Large intestine (tissue), 3 donors: ENCODE data around the gene RBX1. TPM values are rescaled to one million over a fixed set of nuclear protein-coding genes. Genes with fewer than 3 reads are reported as not detected.
A peak's percentile ranks its signal among the peaks of the same experiment; 100 is the strongest.

Experiments used
- DNase-seq, 2 donors: peaks; one replicate each; pipeline versions ENCODE4 v3.0.0 to v3.0.0-alpha.2; 2013
- H3K27ac ChIP-seq: one replicate; pipeline ENCODE4 v1.5.1; 2013; ENCODE audit warnings: low read length
- H3K27me3 ChIP-seq: 2 replicates; pipeline ENCODE4 v1.6.1; 2013; ENCODE audit warnings: low read length; ENCODE audit not compliant: control insufficient read depth, insufficient read depth
- H3K36me3 ChIP-seq: 2 replicates; pipeline ENCODE4 v1.6.1; 2013; ENCODE audit warnings: low read length; ENCODE audit not compliant: control insufficient read depth, insufficient read depth
- H3K4me1 ChIP-seq: one replicate; pipeline ENCODE4 v1.6.1; 2013; ENCODE audit warnings: low read length; ENCODE audit not compliant: control insufficient read depth, insufficient read depth
- H3K4me3 ChIP-seq: one replicate; pipeline ENCODE4 v1.5.1; 2013; ENCODE audit warnings: low read length
- H3K9me3 ChIP-seq: one replicate; pipeline ENCODE4 v1.6.1; 2013; ENCODE audit warnings: mild to moderate bottlenecking, low read depth, low read length, moderate library complexity; ENCODE audit not compliant: control insufficient read depth
- WGBS: methylation state at CpG from one replicate; pipeline ENCODE4 v1.1.5; 2013; ENCODE audit warnings: low lambda C conversion rate; ENCODE audit not compliant: insufficient coverage; 5-methylcytosine and 5-hydroxymethylcytosine counted together
- polyA plus RNA-seq: library from polyadenylated mRNA; unstranded; fragments of 120-200 nt; gene quantifications from one replicate; pipeline ENCODE4 v1.2.1, GENCODE V29; 2013

RBX1 gene
- polyA plus RNA-seq, 1 donor: 44.9 TPM

DNA sequence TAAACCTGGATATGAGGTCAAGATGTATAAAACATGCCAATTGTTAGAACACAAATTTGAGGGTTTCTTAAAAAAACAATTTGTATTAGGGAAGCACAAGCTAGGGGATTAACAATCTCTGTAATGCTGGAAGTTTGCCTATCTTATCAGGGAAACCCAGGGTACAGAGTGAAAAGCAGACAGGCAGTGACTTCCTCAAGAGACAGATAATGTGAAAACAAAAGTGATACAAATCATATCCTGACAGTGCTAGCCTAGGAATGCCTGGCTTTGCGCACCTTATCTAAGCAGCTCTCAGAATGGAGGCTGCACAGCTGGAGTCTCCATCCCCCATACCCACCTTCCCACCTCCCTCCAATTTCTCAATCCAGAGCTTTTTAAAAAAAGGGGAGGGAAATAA, 22.5 kb upstream of the RBX1 start:
- WGBS: no CpG with 5 or more reads among the region's 1 CpG
- Histone ChIP-seq H3K36me3 (peaks cover 11% of the 10 kb centered on the region), H3K9me3 (no peaks in the 10 kb centered on the region), H3K27ac (no peak overlapping the region), H3K27me3 (no peaks in the 10 kb centered on the region), H3K4me3 (no peak overlapping the region), H3K4me1 (no peaks in the 10 kb centered on the region)
- DNase-seq: no peak

DNA sequence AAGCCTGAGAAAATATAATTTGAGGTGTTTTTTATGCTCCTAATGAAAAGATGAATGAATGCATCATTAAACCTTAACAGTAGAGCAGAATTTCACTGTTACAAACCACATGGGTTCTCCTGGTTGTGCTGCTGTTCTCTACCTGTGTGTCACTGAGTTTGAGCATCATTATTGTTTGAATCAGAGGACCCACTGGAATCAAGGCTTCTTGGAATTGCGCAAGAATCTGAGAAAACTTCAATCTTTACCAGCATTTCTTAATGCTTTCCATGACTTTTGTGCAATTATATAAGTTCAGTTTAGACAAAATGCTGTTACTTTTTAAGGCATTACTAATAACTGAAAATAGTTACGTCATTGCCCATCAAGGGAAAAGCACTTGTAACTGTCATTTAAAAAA, 18.8 kb upstream of the RBX1 start:
- H3K36me3 ChIP-seq: no peaks in the 10 kb centered on the region
- no peak overlapping the region for H3K27ac ChIP-seq
- no peaks in the 10 kb centered on the region for H3K4me1 ChIP-seq
- no CpG with 5 or more reads among the region's 2 CpGs for WGBS
- no peak for DNase-seq
- H3K9me3 ChIP-seq: no peaks in the 10 kb centered on the region
- no peak overlapping the region for H3K4me3 ChIP-seq
- H3K27me3 ChIP-seq: no peaks in the 10 kb centered on the region

DNA sequence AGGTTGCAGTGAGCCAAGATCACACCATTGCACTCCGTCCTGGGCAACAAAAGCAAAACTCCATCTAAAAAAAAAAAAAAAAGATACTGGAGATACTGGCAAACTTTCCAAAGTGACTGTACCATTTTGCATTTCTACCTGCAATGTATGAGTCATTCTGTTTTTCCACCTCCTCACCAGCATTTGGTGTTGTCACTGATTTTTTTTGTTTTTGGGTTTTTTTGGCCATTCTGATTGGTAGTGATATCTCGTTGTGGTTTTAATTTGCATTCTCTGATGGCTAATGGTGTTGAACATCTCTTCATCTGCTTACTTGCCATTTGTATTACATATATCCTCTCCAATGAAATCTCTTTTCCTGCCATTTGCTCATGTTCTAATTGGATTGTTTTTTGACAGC, 12.0 kb upstream of the RBX1 start:
- WGBS: 80% methylated on average over 1 of the region's 2 CpGs
- DNase-seq: no peak
- Histone ChIP-seq H3K36me3 (no peaks in the 10 kb centered on the region), H3K9me3 (no peaks in the 10 kb centered on the region), H3K4me3 (no peak overlapping the region), H3K4me1 (no peaks in the 10 kb centered on the region), H3K27me3 (no peaks in the 10 kb centered on the region), H3K27ac (no peak overlapping the region)

GRCh38 chr22:40951795-40952605, 822 bp downstream of the RBX1 start:
- Histone ChIP-seq H3K4me3 (peak overlapping the region; percentile 64), H3K36me3 (peaks cover 22% of the 10 kb centered on the region), H3K27ac (peak overlapping the region; percentile 83), H3K4me1 (peaks cover 12% of the 10 kb centered on the region), H3K9me3 (no peaks in the 10 kb centered on the region), H3K27me3 (no peaks in the 10 kb centered on the region)
- WGBS: 22% methylated on average over 3 of the region's 21 CpGs
- no peak for DNase-seq

GRCh38 chr22:40953471-40953870, 2.3 kb downstream of the RBX1 start:
- Histone ChIP-seq H3K9me3 (no peaks in the 10 kb centered on the region), H3K4me3 (no peak overlapping the region), H3K36me3 (peaks cover 28% of the 10 kb centered on the region), H3K27me3 (no peaks in the 10 kb centered on the region), H3K4me1 (peaks cover 12% of the 10 kb centered on the region), H3K27ac (no peak overlapping the region)
- WGBS: no CpG with 5 or more reads among the region's 2 CpGs
- no peak for DNase-seq

GRCh38 chr22:40954113-40954512, 2.9 kb downstream of the RBX1 start:
- peaks cover 12% of the 10 kb centered on the region for H3K4me1 ChIP-seq
- no peak for DNase-seq
- 83% methylated on average over 1 of the region's 4 CpGs for WGBS

DNA sequence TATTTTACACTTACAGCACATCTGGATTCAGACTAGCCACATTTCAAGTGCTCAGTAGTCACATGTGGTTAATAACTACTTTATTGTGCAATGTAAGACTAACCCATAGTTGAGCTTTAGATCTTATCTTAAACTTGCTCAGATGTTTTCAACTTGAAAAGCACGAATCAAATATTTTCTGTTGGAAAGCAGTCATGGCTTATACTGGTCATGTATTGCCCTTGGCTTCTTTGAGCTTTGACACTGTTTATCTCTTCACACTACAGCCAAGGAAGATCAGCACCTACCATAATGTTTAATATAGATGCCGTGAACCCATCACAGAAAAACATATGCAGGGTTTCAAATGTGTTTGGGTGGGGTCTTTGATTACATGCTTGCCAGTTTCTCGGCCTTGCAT, 4.4 kb downstream of the RBX1 start:
- Histone ChIP-seq H3K36me3 (peaks cover 28% of the 10 kb centered on the region), H3K4me1 (peaks cover 12% of the 10 kb centered on the region)

More at GRCh38 chr22:40954113-40954512, 2.9 kb downstream of the RBX1 start:
- no peak overlapping the region for H3K4me3 ChIP-seq
- H3K9me3 ChIP-seq: no peaks in the 10 kb centered on the region
- H3K27ac ChIP-seq: no peak overlapping the region
- peaks cover 28% of the 10 kb centered on the region for H3K36me3 ChIP-seq
- H3K27me3 ChIP-seq: no peaks in the 10 kb centered on the region

DNA sequence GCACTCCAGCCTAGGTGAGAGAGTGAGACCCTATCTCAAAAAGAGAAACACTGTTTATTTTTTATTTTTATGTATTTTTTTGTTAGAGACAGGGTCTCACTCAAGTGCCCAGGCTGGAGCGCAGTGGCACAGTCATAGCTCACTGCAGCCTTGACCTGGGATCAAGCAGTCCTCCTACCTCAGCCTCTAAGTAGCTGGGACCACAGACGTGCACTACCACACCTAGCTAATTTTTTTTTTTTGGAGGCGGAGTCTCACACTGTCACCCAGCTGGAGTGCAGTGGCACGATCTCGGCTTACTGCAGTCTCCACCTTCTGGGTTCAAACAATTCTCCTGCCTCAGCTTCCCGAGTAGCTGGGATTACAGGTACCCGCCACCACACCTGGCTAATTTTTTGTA, 6.4 kb downstream of the RBX1 start:
- H3K9me3 ChIP-seq: no peaks in the 10 kb centered on the region
- no peak overlapping the region for H3K4me3 ChIP-seq
- H3K36me3 ChIP-seq: peaks cover 40% of the 10 kb centered on the region
- H3K4me1 ChIP-seq: peaks cover 11% of the 10 kb centered on the region
- H3K27ac ChIP-seq: no peak overlapping the region
- WGBS: no CpG with 5 or more reads among the region's 7 CpGs
- no peak for DNase-seq
- no peaks in the 10 kb centered on the region for H3K27me3 ChIP-seq

More for the DNA sequence above, 4.4 kb downstream of the RBX1 start:
- no peaks in the 10 kb centered on the region for H3K27me3 ChIP-seq
- no CpG with 5 or more reads among the region's 3 CpGs for WGBS
- H3K4me3 ChIP-seq: no peak overlapping the region
- H3K9me3 ChIP-seq: no peaks in the 10 kb centered on the region
- peak overlapping the region; percentile 46 for H3K27ac ChIP-seq
- no peak for DNase-seq

DNA sequence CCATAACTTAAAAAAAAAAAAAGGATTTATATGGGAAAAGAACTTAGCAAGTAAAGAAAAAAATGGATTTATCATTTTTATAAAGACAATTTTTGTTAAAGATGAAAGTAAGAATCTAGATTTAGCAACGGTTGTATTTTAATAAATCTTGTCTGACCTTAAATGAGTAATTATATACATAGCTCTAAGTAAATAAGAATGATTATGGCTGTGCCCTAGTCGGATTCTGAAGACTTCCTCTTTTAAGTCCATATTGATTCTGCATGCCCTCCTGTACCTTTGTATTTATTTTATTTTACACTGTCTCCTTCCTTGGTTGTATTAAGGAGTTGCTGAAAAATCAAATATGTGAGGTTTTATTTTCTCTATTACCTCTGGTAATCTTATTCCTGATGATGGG, 7.1 kb downstream of the RBX1 start:
- no peak for DNase-seq
- Histone ChIP-seq H3K36me3 (peaks cover 41% of the 10 kb centered on the region), H3K4me1 (peaks cover 4% of the 10 kb centered on the region), H3K27me3 (no peaks in the 10 kb centered on the region), H3K4me3 (no peak overlapping the region), H3K27ac (no peak overlapping the region), H3K9me3 (no peaks in the 10 kb centered on the region)
- WGBS: no CpG with 5 or more reads among the region's 2 CpGs

GRCh38 chr22:40960145-40960544, 9.0 kb downstream of the RBX1 start:
- Histone ChIP-seq H3K27me3 (no peaks in the 10 kb centered on the region), H3K4me3 (no peak overlapping the region), H3K27ac (no peak overlapping the region), H3K4me1 (no peaks in the 10 kb centered on the region), H3K9me3 (no peaks in the 10 kb centered on the region), H3K36me3 (peaks cover 42% of the 10 kb centered on the region)
- DNase-seq: no peak
- no CpG with 5 or more reads among the region's 2 CpGs for WGBS
